Liver (tissue), 3 donors: ENCODE results near the gene SERPING1.

Experiments used
- CTCF ChIP-seq: fragments of 150-350 bp; IDR thresholded peaks from 2 replicates; pipeline ENCODE4 v1.5.1; 2017; ENCODE audit warnings: improper control_type of control experiment, low read depth, low read length; ENCODE audit not compliant: missing input control
- GABPA ChIP-seq, 2 donors: IDR thresholded peaks in 1 of 2; conservative IDR thresholded peaks in 1 of 2; 2 replicates each; pipeline ENCODE4 v1.6.1; 2016; ENCODE audit warnings: antibody characterized with exemption in 2 of 2, mild to moderate bottlenecking in 1 of 2, moderate library complexity in 1 of 2
- HNF4A ChIP-seq, 2 donors: conservative IDR thresholded peaks; 2 replicates each; pipeline ENCODE4 v1.6.1; 2016; ENCODE audit warnings: antibody characterized with exemption in 2 of 2, mild to moderate bottlenecking in 2 of 2
- HNF4G ChIP-seq: IDR thresholded peaks from 2 replicates; pipeline ENCODE4 v1.6.1; 2016; ENCODE audit warnings: antibody characterized with exemption
- JUND ChIP-seq, 2 donors: IDR thresholded peaks; 2 replicates each; pipeline ENCODE4 v1.6.1; 2016; ENCODE audit warnings: antibody characterized with exemption in 2 of 2
- MAX ChIP-seq: IDR thresholded peaks from 2 replicates; pipeline ENCODE4 v1.6.1; 2016; ENCODE audit warnings: antibody characterized with exemption
- REST ChIP-seq: IDR thresholded peaks from 2 replicates; pipeline ENCODE4 v1.6.1; 2016; ENCODE audit warnings: antibody characterized with exemption, mild to moderate bottlenecking
- RXRA ChIP-seq, 2 donors: IDR thresholded peaks; 2 replicates each; pipeline ENCODE4 v1.6.1; 2017 to 2018; ENCODE audit warnings: antibody characterized with exemption in 2 of 2, mild to moderate bottlenecking in 1 of 2
- SP1 ChIP-seq: IDR thresholded peaks from 2 replicates; pipeline ENCODE4 v1.6.1; 2018; ENCODE audit warnings: antibody characterized with exemption, mild to moderate bottlenecking
- YY1 ChIP-seq: IDR thresholded peaks from 2 replicates; pipeline ENCODE4 v1.6.1; 2016; ENCODE audit warnings: antibody characterized with exemption, mild to moderate bottlenecking
- ZBTB33 ChIP-seq: IDR thresholded peaks from 2 replicates; pipeline ENCODE4 v1.6.1; 2016; ENCODE audit warnings: antibody characterized with exemption
- donor health status: healthy.
- donor health status: healthy.

GRCh38 chr11:57637626-57638004 is 40.1 kb downstream of the SERPING1 start:
- TF ChIP-seq CTCF (no peak), REST (no peak), HNF4A (conservative IDR thresholded peaks at IDR 0.05) (no peak), RXRA (IDR thresholded peaks at IDR 0.05) (no peak), HNF4G (no peak), YY1 (no peak), GABPA (IDR thresholded peaks at IDR 0.05 in 1 of 2, conservative IDR thresholded peaks at IDR 0.05 in 1 of 2) (no peak), MAX (no peak), ZBTB33 (no peak), JUND (IDR thresholded peaks at IDR 0.05) (no peak), SP1 (no peak)
